Measurements from ENCODE around the gene MFN1. TPM values are rescaled to one million over a fixed set of nuclear protein-coding genes. Genes with fewer than 3 reads are reported as not detected.

Gene MFN1
- total RNA-seq, 1 experiment from 2014 or later = 45.2 TPM

DNA sequence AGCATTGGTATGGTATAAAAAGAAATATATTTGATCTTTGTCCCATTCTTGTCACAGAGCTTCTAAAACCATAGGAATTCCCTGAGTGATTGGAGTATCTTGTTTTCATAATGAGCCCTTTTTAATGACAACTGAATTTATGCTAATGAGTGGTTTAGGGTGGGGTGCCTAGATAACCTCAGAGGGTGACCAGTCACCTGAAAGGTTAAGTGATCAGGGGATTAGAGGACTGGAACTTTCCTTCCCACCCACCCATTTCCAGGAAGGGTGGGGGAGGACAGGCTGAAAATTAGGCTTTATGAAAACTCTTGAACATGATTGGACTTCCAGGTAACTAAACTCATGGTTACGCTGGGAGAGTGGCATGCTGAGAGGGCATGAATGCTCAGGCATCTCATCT is 8.5 kb downstream of the MFN1 start:
- no peak overlapping the region for H2BK15ac ChIP-seq (ENCODE audit: low read depth, low read length)
- no peaks in the 10 kb centered on the region for H3K4me1 ChIP-seq (ENCODE audit: insufficient read depth, low read length)
- Mint-ChIP-seq H3K9me3 (no peaks in the 10 kb centered on the region), H3K27me3 (ENCODE audit: low read depth) (no peaks in the 10 kb centered on the region), H3K36me3 (ENCODE audit: insufficient read depth in 1 of 3, low read depth in 3 of 3) (peaks cover 18 to 71% (median 61%) of the 10 kb centered on the region in 3 experiments; a peak in 6 of 7 replicates), H3K4me1 (0 out of 4 replicates have a peak, but pooled peaks cover 0 to 4% of the 10 kb centered on the region in 2 experiments), H3K27ac (no peak overlapping the region), H3K4me3 (no peak overlapping the region)
- H4K91ac ChIP-seq (ENCODE audit: insufficient read length, low read depth, low read length) = no peak overlapping the region
- no peak overlapping the region for H4K5ac ChIP-seq (ENCODE audit: insufficient read length, low read depth, low read length)
- H3K27ac ChIP-seq (ENCODE audit: insufficient read length, low read depth, low read length) = no peak overlapping the region
- H3K23ac ChIP-seq (ENCODE audit: insufficient read length, low read depth, low read length) = no peak overlapping the region
- H4K8ac ChIP-seq (replicated peaks; ENCODE audit: insufficient read length, low read depth, low read length) = no peak overlapping the region
- H3K27me3 ChIP-seq (ENCODE audit: insufficient read depth, low read length) = no peaks in the 10 kb centered on the region
- WGBS (ENCODE audit: extremely low coverage, insufficient read length, low lambda C conversion rate) = no CpG with 5 or more reads among the region's 1 CpG
- no peak overlapping the region for H3K9ac ChIP-seq (ENCODE audit: extremely low read depth, insufficient read length, low read length)
- H4K20me1 ChIP-seq (ENCODE audit: control insufficient read depth, insufficient read depth, insufficient read length) = no peaks in the 10 kb centered on the region
- no peak overlapping the region for H2BK12ac ChIP-seq (ENCODE audit: insufficient read length, low read depth, low read length)
- H2AFZ ChIP-seq (ENCODE audit: low read length) = no peak overlapping the region
- H3K9me3 ChIP-seq (ENCODE audit: control insufficient read depth, low read depth, low read length) = no peaks in the 10 kb centered on the region
- H3K79me2 ChIP-seq (ENCODE audit: insufficient read depth, low read length) = no peaks in the 10 kb centered on the region
- TF ChIP-seq, protein P1, sequence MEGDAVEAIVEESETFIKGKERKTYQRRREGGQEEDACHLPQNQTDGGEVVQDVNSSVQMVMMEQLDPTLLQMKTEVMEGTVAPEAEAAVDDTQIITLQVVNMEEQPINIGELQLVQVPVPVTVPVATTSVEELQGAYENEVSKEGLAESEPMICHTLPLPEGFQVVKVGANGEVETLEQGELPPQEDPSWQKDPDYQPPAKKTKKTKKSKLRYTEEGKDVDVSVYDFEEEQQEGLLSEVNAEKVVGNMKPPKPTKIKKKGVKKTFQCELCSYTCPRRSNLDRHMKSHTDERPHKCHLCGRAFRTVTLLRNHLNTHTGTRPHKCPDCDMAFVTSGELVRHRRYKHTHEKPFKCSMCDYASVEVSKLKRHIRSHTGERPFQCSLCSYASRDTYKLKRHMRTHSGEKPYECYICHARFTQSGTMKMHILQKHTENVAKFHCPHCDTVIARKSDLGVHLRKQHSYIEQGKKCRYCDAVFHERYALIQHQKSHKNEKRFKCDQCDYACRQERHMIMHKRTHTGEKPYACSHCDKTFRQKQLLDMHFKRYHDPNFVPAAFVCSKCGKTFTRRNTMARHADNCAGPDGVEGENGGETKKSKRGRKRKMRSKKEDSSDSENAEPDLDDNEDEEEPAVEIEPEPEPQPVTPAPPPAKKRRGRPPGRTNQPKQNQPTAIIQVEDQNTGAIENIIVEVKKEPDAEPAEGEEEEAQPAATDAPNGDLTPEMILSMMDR (conservative IDR thresholded peaks at IDR 0.05) = no peak
- H3T11ph ChIP-seq (ENCODE audit: low read length) = no peak overlapping the region
- no peaks in the 10 kb centered on the region for H3K79me1 ChIP-seq (ENCODE audit: insufficient read depth, low read depth, low read length, poor library complexity, severe bottlenecking)
- H2BK120ac ChIP-seq (ENCODE audit: low read depth, low read length, poor library complexity, severe bottlenecking) = no peak overlapping the region
- no peak overlapping the region for H2BK5ac ChIP-seq (ENCODE audit: insufficient read length, low read length)
- no peak for DNase-seq
- H2BK20ac ChIP-seq (ENCODE audit: low read depth, low read length, poor library complexity, severe bottlenecking) = no peak overlapping the region
- H2AK5ac ChIP-seq (ENCODE audit: insufficient read length, low read length) = no peak overlapping the region
- no peak overlapping the region for H3K4ac ChIP-seq (ENCODE audit: low read depth, low read length)
- no peak overlapping the region for H3K56ac ChIP-seq (ENCODE audit: insufficient read length, low read depth, low read length)
- H3K23me2 ChIP-seq (ENCODE audit: insufficient read length, low read depth, low read length, poor library complexity, severe bottlenecking) = no peaks in the 10 kb centered on the region
- no peak overlapping the region for H3K18ac ChIP-seq (ENCODE audit: insufficient read length, low read depth, low read length)
- no peak overlapping the region for H3K4me2 ChIP-seq (ENCODE audit: insufficient read depth, insufficient read length, low read length)
- H3K14ac ChIP-seq (ENCODE audit: insufficient read depth, low read length) = no peak overlapping the region
